SH-SY5Y (cell line): Measurements from ENCODE around the gene PDE4A.

ENCODE experiments used
- GATA2 ChIP-seq: IDR thresholded peaks from 2 replicates; pipeline ENCODE4 v1.6.1; 2011; ENCODE audit warnings: mild to moderate bottlenecking, low read depth, low read length
- GATA3 ChIP-seq: IDR thresholded peaks from 2 replicates; pipeline ENCODE4 v1.6.1; 2011; ENCODE audit warnings: low read depth, mild to moderate bottlenecking, low read length, moderate library complexity

GRCh38 chr19:10461047-10461949, 41.0 kb downstream of the PDE4A start:
- no peak for TF ChIP-seq GATA2
- TF ChIP-seq GATA3: no peak
